Trophoblast cell (in vitro differentiated cells and primary cell): ENCODE measurements around the gene GPR135.

Source experiments
- DNase-seq, 2 donors: peaks; one replicate each; pipeline ENCODE4 v3.0.0-alpha.2; 2016
- H2AFZ ChIP-seq: 2 replicates; pipeline ENCODE4 v1.6.1; 2013; ENCODE audit warnings: low read length, moderate library complexity, mild to moderate bottlenecking; ENCODE audit not compliant: insufficient read depth, poor library complexity
- H2AK5ac ChIP-seq: 2 replicates; pipeline ENCODE4 v1.6.1; 2013; ENCODE audit warnings: mild to moderate bottlenecking, low read length
- H2BK120ac ChIP-seq: 2 replicates; pipeline ENCODE4 v1.6.1; 2013; ENCODE audit warnings: low read length, mild to moderate bottlenecking, moderate library complexity; ENCODE audit not compliant: insufficient read depth, poor library complexity
- H2BK12ac ChIP-seq: 2 replicates; pipeline ENCODE4 v1.6.1; 2013; ENCODE audit warnings: mild to moderate bottlenecking, low read length, moderate library complexity
- H2BK5ac ChIP-seq: 2 replicates; pipeline ENCODE4 v1.6.1; 2013; ENCODE audit warnings: low read length, low read depth, moderate library complexity, mild to moderate bottlenecking; ENCODE audit not compliant: poor library complexity
- H3K14ac ChIP-seq: 2 replicates; pipeline ENCODE4 v1.6.1; 2013; ENCODE audit warnings: mild to moderate bottlenecking, low read length
- H3K18ac ChIP-seq: 2 replicates; pipeline ENCODE4 v1.6.1; 2013; ENCODE audit warnings: mild to moderate bottlenecking, low read length
- H3K23ac ChIP-seq: 2 replicates; pipeline ENCODE4 v1.6.1; 2013; ENCODE audit warnings: low read length
- H3K27ac ChIP-seq: 2 replicates; pipeline ENCODE4 v1.5.1; 2013; ENCODE audit warnings: low read depth, mild to moderate bottlenecking, inconsistent platforms, low read length, moderate library complexity
- H3K27me3 ChIP-seq: 2 replicates; pipeline ENCODE4 v1.6.1; 2013; ENCODE audit warnings: inconsistent platforms, mild to moderate bottlenecking, low read length, moderate library complexity; ENCODE audit not compliant: insufficient read depth
- H3K36me3 ChIP-seq, 2 experiments: 1 replicate in 1 of 2; 2 replicates in 1 of 2; pipeline ENCODE4 v1.6.1; 2013; ENCODE audit warnings: low read length in 2 of 2, mild to moderate bottlenecking in 2 of 2, moderate library complexity in 1 of 2; ENCODE audit not compliant: insufficient read depth in 2 of 2, control insufficient read depth in 1 of 2
- H3K4ac ChIP-seq: 2 replicates; pipeline ENCODE4 v1.6.1; 2013; ENCODE audit warnings: low read depth, mild to moderate bottlenecking, low read length, moderate library complexity
- H3K4me1 ChIP-seq, 2 experiments: 1 replicate in 1 of 2; 2 replicates in 1 of 2; pipeline ENCODE4 v1.6.1; 2013; ENCODE audit warnings: low read length in 2 of 2, mild to moderate bottlenecking in 2 of 2, moderate library complexity in 1 of 2; ENCODE audit not compliant: insufficient read depth in 2 of 2, control insufficient read depth in 1 of 2
- H3K4me2 ChIP-seq: 2 replicates; pipeline ENCODE4 v1.6.1; 2013; ENCODE audit warnings: inconsistent platforms, mild to moderate bottlenecking, low read length, moderate library complexity
- H3K4me3 ChIP-seq: 2 replicates; pipeline ENCODE4 v1.5.1; 2013; ENCODE audit warnings: mild to moderate bottlenecking, low read depth, low read length, inconsistent platforms
- H3K79me1 ChIP-seq: one replicate; pipeline ENCODE4 v1.6.1; 2013; ENCODE audit warnings: low read length
- H3K79me2 ChIP-seq: 2 replicates; pipeline ENCODE4 v1.6.1; 2013; ENCODE audit warnings: low read length, mild to moderate bottlenecking; ENCODE audit not compliant: control insufficient read depth, insufficient read depth, poor library complexity
- H3K9ac ChIP-seq: 2 replicates; pipeline ENCODE4 v1.6.1; 2013; ENCODE audit warnings: mild to moderate bottlenecking, low read length
- H3K9me3 ChIP-seq: 2 replicates; pipeline ENCODE4 v1.6.1; 2013; ENCODE audit warnings: low read depth, mild to moderate bottlenecking, control low read depth, inconsistent platforms, low read length; ENCODE audit not compliant: insufficient read depth
- H4K12ac ChIP-seq: 2 replicates; pipeline ENCODE4 v1.6.1; 2013; ENCODE audit warnings: low read depth, mild to moderate bottlenecking, low read length, moderate library complexity
- H4K8ac ChIP-seq: 2 replicates; pipeline ENCODE4 v1.6.1; 2013; ENCODE audit warnings: low read depth, mild to moderate bottlenecking, low read length, moderate library complexity
- H4K91ac ChIP-seq: one replicate; pipeline ENCODE4 v1.6.1; 2013; ENCODE audit warnings: low read depth, mild to moderate bottlenecking, low read length, moderate library complexity
- WGBS: extraction: QIAGEN DNeasy Blood & Tissue Kit; methylation state at CpG from one replicate; pipeline ENCODE4 v1.1.7; 2013; ENCODE audit warnings: missing lambda C conversion rate; ENCODE audit not compliant: insufficient read length, insufficient coverage; ENCODE audit errors: extremely low coverage; 5-methylcytosine and 5-hydroxymethylcytosine counted together

The GPR135 gene

GRCh38 chr14:59481407-59481806 lies 16.2 kb upstream of the GPR135 start:
- no peak overlapping the region for H4K8ac ChIP-seq
- H3K23ac ChIP-seq = no peak overlapping the region
- H3K14ac ChIP-seq = no peak overlapping the region
- no peak overlapping the region for H2BK12ac ChIP-seq
- no peak overlapping the region for H3K18ac ChIP-seq
- no peak overlapping the region for H3K4me3 ChIP-seq
- no peaks in the 10 kb centered on the region for H3K9me3 ChIP-seq
- no peak for DNase-seq
- H3K4ac ChIP-seq = no peak overlapping the region
- H2BK120ac ChIP-seq = no peak overlapping the region
- H4K12ac ChIP-seq = no peak overlapping the region
- H2AK5ac ChIP-seq = no peak overlapping the region
- no peak overlapping the region for H3K9ac ChIP-seq
- H4K91ac ChIP-seq = no peak overlapping the region
- peaks cover 0 to 9% of the 10 kb centered on the region in 2 experiments for H3K4me1 ChIP-seq
- no peak overlapping the region for H3K4me2 ChIP-seq
- peaks cover 0 to 4% of the 10 kb centered on the region in 2 experiments for H3K36me3 ChIP-seq
- WGBS = no CpG with 5 or more reads among the region's 2 CpGs
- H2BK5ac ChIP-seq = no peak overlapping the region
- peaks cover 11% of the 10 kb centered on the region for H3K79me1 ChIP-seq
- no peak overlapping the region for H3K27ac ChIP-seq
- H3K27me3 ChIP-seq = no peaks in the 10 kb centered on the region
- H2AFZ ChIP-seq = no peak overlapping the region
- peaks cover 8% of the 10 kb centered on the region for H3K79me2 ChIP-seq

GRCh38 chr14:59480166-59480565 lies 15.0 kb upstream of the GPR135 start:
- no peak overlapping the region for H3K4me2 ChIP-seq
- no peak overlapping the region for H3K14ac ChIP-seq
- H3K18ac ChIP-seq = no peak overlapping the region
- H4K8ac ChIP-seq = no peak overlapping the region
- peaks cover 8% of the 10 kb centered on the region for H3K79me2 ChIP-seq
- H3K9me3 ChIP-seq = no peaks in the 10 kb centered on the region
- no peak overlapping the region for H3K4ac ChIP-seq
- no peak overlapping the region for H4K12ac ChIP-seq
- no peak overlapping the region for H3K23ac ChIP-seq
- DNase-seq = no peak
- H2BK5ac ChIP-seq = no peak overlapping the region
- peaks cover 0 to 8% of the 10 kb centered on the region in 2 experiments for H3K36me3 ChIP-seq
- H3K4me1 ChIP-seq = peaks cover 0 to 9% of the 10 kb centered on the region in 2 experiments
- H3K27me3 ChIP-seq = no peaks in the 10 kb centered on the region
- no peak overlapping the region for H2BK120ac ChIP-seq
- peaks cover 11% of the 10 kb centered on the region for H3K79me1 ChIP-seq
- H3K9ac ChIP-seq = no peak overlapping the region
- no peak overlapping the region for H2AFZ ChIP-seq
- no peak overlapping the region for H4K91ac ChIP-seq
- no peak overlapping the region for H3K27ac ChIP-seq
- H2AK5ac ChIP-seq = no peak overlapping the region
- WGBS = no CpG with 5 or more reads among the region's 1 CpG
- no peak overlapping the region for H2BK12ac ChIP-seq
- H3K4me3 ChIP-seq = no peak overlapping the region

GRCh38 chr14:59478540-59478939 lies 13.4 kb upstream of the GPR135 start:
- Histone ChIP-seq H3K9ac (no peak overlapping the region), H4K8ac (no peak overlapping the region), H4K12ac (no peak overlapping the region), H2AK5ac (no peak overlapping the region), H3K23ac (no peak overlapping the region), H3K79me1 (peaks cover under 1% of the 10 kb centered on the region), H3K4me3 (no peak overlapping the region), H2BK5ac (no peak overlapping the region), H3K4ac (no peak overlapping the region), H2BK12ac (no peak overlapping the region), H2BK120ac (no peak overlapping the region), H3K27me3 (no peaks in the 10 kb centered on the region), H3K79me2 (no peaks in the 10 kb centered on the region), H3K27ac (no peak overlapping the region), H2AFZ (no peak overlapping the region), H3K36me3 (peaks cover 0 to 13% of the 10 kb centered on the region in 2 experiments), H4K91ac (no peak overlapping the region), H3K9me3 (no peaks in the 10 kb centered on the region), H3K4me2 (no peak overlapping the region), H3K18ac (no peak overlapping the region), H3K14ac (no peak overlapping the region), H3K4me1 (peaks cover 0 to 10% of the 10 kb centered on the region in 2 experiments)
- DNase-seq = no peak
- WGBS = no CpG with 5 or more reads among the region's 3 CpGs

DNA sequence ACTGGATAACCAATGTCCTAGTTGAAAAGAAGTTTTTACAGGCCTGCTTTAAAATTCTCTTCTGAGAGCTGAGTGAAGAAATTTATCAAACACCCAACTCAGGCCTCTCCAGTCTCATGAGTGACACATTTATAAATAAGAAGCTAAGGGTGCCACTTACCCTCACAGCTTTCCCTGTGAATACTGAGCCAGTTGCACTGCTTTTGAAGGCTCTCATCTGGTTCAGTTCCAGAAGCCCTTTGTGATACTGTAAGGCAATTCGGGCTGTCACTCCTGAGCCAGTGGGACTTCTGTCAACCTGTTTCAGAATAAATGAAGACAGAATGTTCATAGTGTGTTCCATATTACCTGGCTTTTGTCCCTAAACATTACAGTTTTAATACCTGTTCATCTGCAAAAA lies 10.5 kb upstream of the GPR135 start:
- Histone ChIP-seq H3K23ac (no peak overlapping the region), H3K4me2 (no peak overlapping the region), H4K12ac (no peak overlapping the region), H4K8ac (no peak overlapping the region), H3K4me1 (peaks cover 0 to 1% of the 10 kb centered on the region in 2 experiments), H3K9me3 (no peaks in the 10 kb centered on the region), H3K14ac (no peak overlapping the region), H3K79me2 (no peaks in the 10 kb centered on the region), H2BK12ac (no peak overlapping the region), H3K4me3 (no peak overlapping the region), H3K18ac (no peak overlapping the region), H2BK120ac (no peak overlapping the region), H4K91ac (no peak overlapping the region), H3K27ac (no peak overlapping the region), H3K27me3 (no peaks in the 10 kb centered on the region), H2AFZ (no peak overlapping the region), H3K79me1 (no peaks in the 10 kb centered on the region), H3K9ac (no peak overlapping the region), H2BK5ac (no peak overlapping the region), H2AK5ac (no peak overlapping the region), H3K4ac (no peak overlapping the region), H3K36me3 (peaks cover 0 to 15% of the 10 kb centered on the region in 2 experiments)
- no peak for DNase-seq
- no CpG with 5 or more reads among the region's 1 CpG for whole genome bisulfite sequencing
